22Rv1 (cell line): ENCODE measurements around the gene NQO1.
"Not testable (repeated sequence)": the region's sequence is repeated elsewhere in the genome, so short reads cannot be mapped to it uniquely, and the experiment has no call there.

Experiments
- CTCF ChIP-seq: fragments of 450-650 bp; IDR thresholded peaks from 2 replicates; pipeline ENCODE4 v1.5.1; 2017; ENCODE audit warnings: mild to moderate bottlenecking
- ZFX ChIP-seq: fragments of 450-650 bp; IDR thresholded peaks from 2 replicates; pipeline ENCODE4 v1.6.1; 2017; ENCODE audit warnings: antibody characterized with exemption, borderline replicate concordance

GRCh38 chr16:69729030-69729429 lies 2.7 kb upstream of the NQO1 start:
- not testable (repeated sequence) for TF ChIP-seq CTCF, ZFX
